ENCODE data around the gene DLX4.

DNA sequence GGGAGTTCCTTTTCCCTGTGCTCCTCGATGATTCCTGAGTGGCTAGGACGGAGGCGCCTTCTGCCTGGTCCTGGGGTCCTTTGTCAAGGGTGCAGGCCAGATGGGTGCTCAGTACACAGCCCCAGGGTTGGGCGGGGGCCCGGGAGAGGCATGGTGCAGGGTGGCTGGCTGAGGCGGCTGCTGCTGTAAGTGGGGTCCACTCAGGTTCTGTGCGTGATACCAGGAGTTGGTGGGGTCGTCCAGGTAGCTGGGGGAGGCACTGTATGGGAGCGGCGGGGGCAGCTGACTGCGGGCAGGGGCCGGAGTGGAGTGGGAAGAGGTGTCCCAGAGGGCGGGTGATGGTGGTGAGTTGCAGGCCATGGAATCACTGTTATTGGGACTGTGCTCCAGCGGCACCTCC is 22.4 kb downstream of the DLX4 start:
- TF ChIP-seq, protein P1, sequence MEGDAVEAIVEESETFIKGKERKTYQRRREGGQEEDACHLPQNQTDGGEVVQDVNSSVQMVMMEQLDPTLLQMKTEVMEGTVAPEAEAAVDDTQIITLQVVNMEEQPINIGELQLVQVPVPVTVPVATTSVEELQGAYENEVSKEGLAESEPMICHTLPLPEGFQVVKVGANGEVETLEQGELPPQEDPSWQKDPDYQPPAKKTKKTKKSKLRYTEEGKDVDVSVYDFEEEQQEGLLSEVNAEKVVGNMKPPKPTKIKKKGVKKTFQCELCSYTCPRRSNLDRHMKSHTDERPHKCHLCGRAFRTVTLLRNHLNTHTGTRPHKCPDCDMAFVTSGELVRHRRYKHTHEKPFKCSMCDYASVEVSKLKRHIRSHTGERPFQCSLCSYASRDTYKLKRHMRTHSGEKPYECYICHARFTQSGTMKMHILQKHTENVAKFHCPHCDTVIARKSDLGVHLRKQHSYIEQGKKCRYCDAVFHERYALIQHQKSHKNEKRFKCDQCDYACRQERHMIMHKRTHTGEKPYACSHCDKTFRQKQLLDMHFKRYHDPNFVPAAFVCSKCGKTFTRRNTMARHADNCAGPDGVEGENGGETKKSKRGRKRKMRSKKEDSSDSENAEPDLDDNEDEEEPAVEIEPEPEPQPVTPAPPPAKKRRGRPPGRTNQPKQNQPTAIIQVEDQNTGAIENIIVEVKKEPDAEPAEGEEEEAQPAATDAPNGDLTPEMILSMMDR (IDR thresholded peaks at IDR 0.05), result no peak
- no peak for TF ChIP-seq POLR2A (IDR thresholded peaks at IDR 0.05)

Measured in esophagus squamous epithelium (tissue), 4 donors.